ENCODE results near the gene HIVEP2. TPM values are rescaled to one million over a fixed set of nuclear protein-coding genes. Genes with fewer than 3 reads are reported as not detected.

The HIVEP2 gene
- polyA plus RNA-seq, 3 donors: 11.8 to 15.2 (median 11.9) TPM

- no peak for DNase-seq (ENCODE audit: extremely low read depth in 1 of 11, low read depth in 9 of 11, low spot score in 4 of 11)
These were observed 66.6 kb downstream of the HIVEP2 start for GRCh38 chr6:142878407-142878806.

GRCh38 chr6:142874676-142875075 lies 70.3 kb downstream of the HIVEP2 start:
- no peak for DNase-seq (ENCODE audit: extremely low read depth in 1 of 11, low read depth in 9 of 11, low spot score in 4 of 11)

- DNase-seq (ENCODE audit: extremely low read depth in 1 of 11, low read depth in 9 of 11, low spot score in 4 of 11): no peak
These were observed 72.6 kb downstream of the HIVEP2 start for GRCh38 chr6:142872376-142872775.

DNA sequence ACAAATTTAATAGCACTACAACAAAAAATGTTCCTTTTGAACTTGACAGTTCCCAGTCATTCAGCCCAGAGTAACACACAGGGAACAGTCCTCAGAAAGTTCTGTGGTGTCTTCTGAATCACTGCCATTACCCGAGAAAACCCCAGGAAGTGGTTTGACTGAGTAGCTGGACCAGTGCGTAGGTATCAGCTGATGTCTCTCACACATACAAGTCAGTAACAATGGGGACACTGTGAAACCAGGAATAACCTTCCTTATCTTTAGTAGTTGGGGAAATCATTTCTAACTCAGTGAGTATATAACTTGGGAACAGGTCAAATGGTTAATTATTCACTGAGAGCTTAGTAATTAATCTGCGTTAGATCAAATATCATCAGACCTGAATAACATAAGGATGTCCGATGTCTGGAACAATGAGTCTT lies 73.1 kb downstream of the HIVEP2 start:
- no peak for DNase-seq (ENCODE audit: extremely low read depth in 1 of 11, low read depth in 9 of 11, low spot score in 4 of 11)

DNA sequence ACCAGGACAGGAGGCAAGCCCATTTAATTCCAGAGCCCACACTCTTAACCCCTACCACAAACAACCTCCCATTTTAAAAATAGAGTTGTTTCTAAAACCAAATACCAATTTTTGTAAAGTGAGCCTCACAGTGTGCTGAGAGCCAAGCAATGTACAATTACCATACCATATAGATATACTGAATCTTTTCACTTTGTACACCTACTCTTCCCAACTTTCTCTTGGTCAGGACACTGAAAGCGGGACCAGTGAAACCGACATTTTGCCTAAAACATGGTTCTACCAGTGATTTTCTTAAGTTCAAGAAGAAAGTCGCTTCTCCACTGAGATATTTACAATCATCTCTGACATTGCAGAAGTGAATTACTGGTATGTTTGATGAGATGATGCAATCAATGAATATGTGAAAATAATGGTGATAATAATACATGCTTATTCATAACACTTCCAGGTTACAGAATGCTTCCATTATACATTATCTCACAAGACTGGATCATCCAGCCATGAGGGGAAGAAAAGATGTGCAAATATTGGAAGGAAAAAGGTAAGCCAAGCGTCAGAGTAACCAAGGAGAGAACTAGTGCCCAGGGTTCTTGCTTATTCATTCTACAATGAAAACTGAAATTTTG lies 74.1 kb downstream of the HIVEP2 start:
- DNase-seq (ENCODE audit: extremely low read depth in 1 of 11, low read depth in 9 of 11, low spot score in 4 of 11): no peak

DNA sequence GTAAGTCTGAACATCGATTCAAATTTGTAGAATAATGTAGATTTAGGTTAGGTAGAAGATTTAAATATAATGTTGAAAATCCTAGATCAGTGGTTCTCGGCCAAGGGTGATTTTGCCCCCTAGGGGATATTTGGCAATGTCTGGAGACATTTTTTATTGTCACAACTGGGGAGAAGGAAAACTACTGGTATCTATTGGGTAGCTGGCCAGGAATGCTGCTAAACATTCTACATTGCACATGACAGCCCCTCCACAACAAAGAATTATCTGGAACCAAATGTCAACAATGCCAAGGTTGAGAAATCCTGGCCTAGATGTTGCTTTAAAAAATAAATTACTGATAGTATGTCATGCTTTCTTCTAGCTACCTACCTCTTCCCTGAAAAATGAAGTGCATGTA lies 76.1 kb downstream of the HIVEP2 start:
- no peak for DNase-seq (ENCODE audit: extremely low read depth in 1 of 11, low read depth in 9 of 11, low spot score in 4 of 11)

GRCh38 chr6:142867988-142868812 lies 76.8 kb downstream of the HIVEP2 start:
- no peak for DNase-seq (ENCODE audit: extremely low read depth in 1 of 11, low read depth in 9 of 11, low spot score in 4 of 11)

DNA sequence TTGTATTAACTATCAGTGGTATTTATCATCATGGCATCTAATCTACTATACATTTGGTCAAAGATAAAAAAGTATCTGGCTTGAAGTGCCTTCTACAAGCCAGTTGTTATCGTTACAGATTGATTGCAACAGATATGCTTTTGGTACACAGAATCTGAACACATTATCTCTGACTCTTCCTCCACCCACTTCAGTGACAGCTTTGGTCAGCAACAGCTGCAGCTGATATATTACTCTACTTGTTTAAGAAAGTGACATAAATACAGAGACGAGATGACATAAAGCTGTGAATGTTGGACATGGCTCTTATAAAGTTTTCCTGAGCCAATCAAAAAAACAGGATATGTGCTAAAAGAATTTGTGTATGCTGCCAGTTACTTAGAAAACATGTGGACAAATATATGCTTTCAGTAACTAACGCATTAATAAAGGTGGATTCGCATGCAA lies 77.6 kb downstream of the HIVEP2 start:
- no peak for DNase-seq (ENCODE audit: extremely low read depth in 1 of 11, low read depth in 9 of 11, low spot score in 4 of 11)

DNA sequence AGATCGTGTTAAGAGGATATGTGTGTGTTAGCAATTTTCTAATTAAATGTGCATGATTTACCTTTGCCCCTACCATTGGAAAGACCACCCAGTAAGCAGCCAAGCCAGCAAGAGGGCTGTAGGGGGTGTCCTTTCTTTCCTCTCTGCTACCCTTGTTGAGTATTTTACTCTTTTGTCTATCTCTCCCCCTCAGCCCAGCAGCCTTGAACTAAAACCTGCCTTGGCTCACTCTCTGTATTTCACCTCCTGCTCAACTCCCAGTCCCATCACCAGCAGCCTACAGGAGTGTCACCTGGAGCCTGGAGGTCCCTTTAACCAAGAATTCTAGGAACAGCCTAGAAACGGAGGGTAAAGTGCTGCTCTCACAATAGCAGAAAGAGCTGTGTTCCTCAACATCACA lies 81.0 kb downstream of the HIVEP2 start:
- DNase-seq (ENCODE audit: extremely low read depth in 1 of 11, low read depth in 9 of 11, low spot score in 4 of 11): no peak

DNA sequence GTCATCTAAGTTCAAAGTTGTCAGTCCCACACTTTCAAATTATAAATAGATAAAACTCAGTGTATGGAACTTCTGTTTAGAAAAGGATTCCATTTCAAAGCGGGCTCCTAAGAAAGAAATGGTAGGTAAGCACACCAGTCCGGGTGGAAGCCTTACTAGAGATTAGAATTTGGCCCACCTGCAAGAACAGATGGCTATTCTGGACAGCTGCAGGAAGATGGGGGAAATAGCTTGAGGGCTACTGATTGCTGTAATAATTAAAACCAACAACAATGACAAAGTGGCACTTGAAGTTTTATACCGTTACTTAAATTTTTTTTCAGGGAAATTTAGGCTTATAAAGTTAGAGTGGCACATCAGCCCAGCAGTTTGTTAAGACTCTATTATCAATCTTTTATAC lies 83.3 kb downstream of the HIVEP2 start:
- DNase-seq (ENCODE audit: extremely low read depth in 1 of 11, low read depth in 9 of 11, low spot score in 4 of 11): no peak

- no peak for DNase-seq (ENCODE audit: extremely low read depth in 1 of 11, low read depth in 9 of 11, low spot score in 4 of 11)
These were observed 84.5 kb downstream of the HIVEP2 start for GRCh38 chr6:142860498-142860897.

- DNase-seq (ENCODE audit: extremely low read depth in 1 of 11, low read depth in 9 of 11, low spot score in 4 of 11): no peak
These were observed 87.0 kb downstream of the HIVEP2 start for GRCh38 chr6:142857796-142858555.

- no peak for DNase-seq (ENCODE audit: extremely low read depth in 1 of 11, low read depth in 9 of 11, low spot score in 4 of 11)
These were observed 87.7 kb downstream of the HIVEP2 start for GRCh38 chr6:142857233-142857761.

- no peak for DNase-seq (ENCODE audit: extremely low read depth in 1 of 11, low read depth in 9 of 11, low spot score in 4 of 11)
These were observed 88.2 kb downstream of the HIVEP2 start for GRCh38 chr6:142856624-142857232.

- no peak for DNase-seq (ENCODE audit: extremely low read depth in 1 of 11, low read depth in 9 of 11, low spot score in 4 of 11)
These were observed 88.9 kb downstream of the HIVEP2 start for GRCh38 chr6:142855893-142856623.

DNA sequence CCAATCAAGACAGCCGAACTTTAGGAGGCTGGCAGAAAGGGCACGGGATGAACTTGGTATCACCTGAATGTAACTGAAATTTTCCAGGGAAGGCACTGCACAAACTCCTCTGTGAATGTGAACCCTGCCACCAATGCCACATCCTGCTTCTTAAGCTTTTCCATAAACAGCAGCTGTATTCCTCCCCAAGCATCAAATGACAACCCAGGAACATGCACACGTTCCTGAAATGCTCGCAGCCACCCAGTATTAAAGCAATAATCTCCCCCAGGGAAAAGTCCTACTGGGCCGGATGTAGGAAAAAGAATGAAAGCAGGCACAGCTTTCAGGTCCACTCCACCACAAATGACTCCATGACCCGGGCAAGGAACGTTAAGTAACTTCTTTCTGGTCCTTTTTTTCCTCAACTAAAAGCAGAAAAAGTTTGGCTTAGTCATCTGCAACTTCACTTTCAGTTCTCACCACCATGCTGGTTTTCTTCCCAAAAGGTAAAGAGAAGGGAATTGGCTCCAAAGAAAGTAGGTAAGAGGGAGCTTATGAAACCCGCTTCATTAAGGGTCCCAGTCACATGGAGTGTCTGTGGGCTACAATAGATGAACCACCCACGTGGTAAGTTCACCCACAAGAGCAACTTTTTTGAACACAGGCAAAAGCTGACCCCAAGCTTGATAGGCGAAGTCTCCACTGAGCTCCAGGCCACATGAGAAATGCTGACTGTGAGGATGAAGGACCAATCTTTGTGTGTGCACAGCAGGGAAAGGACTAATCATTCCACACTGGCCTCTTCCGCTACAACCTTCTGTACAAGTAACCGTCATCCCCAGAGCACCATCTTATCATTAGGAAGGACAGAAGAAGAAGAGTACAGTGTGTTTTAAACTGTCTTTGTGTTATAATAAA lies 90.1 kb downstream of the HIVEP2 start:
- DNase-seq (ENCODE audit: extremely low read depth in 1 of 11, low read depth in 9 of 11, low spot score in 4 of 11): no peak

DNA sequence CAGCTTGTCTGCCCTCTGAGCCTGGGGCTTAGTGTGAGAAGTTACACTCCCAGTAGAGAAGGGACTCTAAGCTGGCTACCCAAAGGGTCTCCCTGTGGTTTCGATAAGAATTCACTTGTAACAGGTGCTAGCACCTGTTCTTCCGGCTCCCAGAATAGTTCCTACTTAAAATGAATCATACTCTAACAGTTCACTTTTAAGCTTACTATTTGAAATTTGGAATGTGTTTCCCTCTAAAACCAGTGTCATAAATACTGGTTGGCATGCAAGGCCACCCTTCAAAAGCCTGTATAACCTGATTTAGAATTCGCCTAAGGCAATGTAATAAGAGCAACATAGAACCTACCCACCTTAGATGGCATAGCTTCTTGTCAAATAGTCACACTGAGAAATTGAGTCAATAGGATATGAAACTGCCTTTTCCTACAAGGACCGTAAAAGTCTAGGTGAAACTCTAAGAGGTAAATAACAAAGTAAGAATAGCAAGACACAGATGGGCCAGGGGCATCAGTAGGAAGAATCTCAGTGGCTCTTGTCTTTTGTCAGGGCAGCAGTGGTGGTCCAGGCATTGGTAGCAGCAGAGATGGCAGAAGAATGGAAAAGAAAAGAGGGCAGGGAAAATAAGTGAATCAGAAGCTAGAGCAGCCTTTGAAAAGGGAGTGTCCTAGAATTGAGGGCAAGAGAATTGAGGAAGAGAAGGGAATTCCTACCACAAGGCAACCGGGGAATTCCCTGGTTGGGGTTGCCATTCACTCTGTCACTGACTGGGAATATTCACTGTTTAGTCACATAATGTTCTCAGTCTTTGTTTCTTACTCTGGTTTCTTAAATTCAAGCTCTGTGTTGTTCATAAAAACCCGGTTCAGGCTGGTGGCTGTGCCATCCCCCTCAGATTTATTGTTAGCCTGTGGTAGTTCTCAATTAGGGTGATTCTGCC lies 91.5 kb downstream of the HIVEP2 start:
- no peak for DNase-seq (ENCODE audit: extremely low read depth in 1 of 11, low read depth in 9 of 11, low spot score in 4 of 11)

All from renal cortex interstitium (tissue), 11 donors.